HCT116 (cell line): ENCODE results near the gene PEAK3. TPM values are rescaled to one million over a fixed set of nuclear protein-coding genes. Genes with fewer than 3 reads are reported as not detected.

ENCODE experiments used
- ATAC-seq: fragments of 200-7000 bp; cut with Tn5 transposase; 2 replicates; pipeline ENCODE4 v1.9.1; 2020; ENCODE audit warnings: mild to moderate bottlenecking, moderate library complexity
- BruUV-seq: library from RNA; stranded (reverse); fragments of 400-500 nt; replicated peaks from 2 replicates; lab custom pipeline; 2021; lab: Mats Ljungman, UMichigan
- CTCF ChIA-PET: fragments of 300-600 bp; sonication (Branson Sonifier 250); formaldehyde crosslinking; loops from one replicate; lab custom pipeline; 2021; ENCODE audit warnings: antibody characterized with exemption; lab: Charles Lee
- POLR2A ChIA-PET: fragments of 300-600, 350-600 bp; sonication (Branson Sonifier 250); formaldehyde crosslinking; loops from one replicate; lab custom pipeline; 2021; ENCODE audit warnings: antibody characterized with exemption; lab: Charles Lee
- RAD21 ChIA-PET, 2 experiments: fragments of 300-600 bp; sonication (Branson Sonifier 250); formaldehyde crosslinking; loops; one replicate each; lab custom pipeline; 2023; ENCODE audit warnings: low total read pairs in 2 of 2; ENCODE audit not compliant: uncharacterized antibody in 2 of 2, unreplicated experiment in 2 of 2, low non-redundant PET in 1 of 2; lab: Charles Lee
- DNase-seq: peaks from one replicate; pipeline ENCODE4 v3.0.0-alpha.2; 2010; ENCODE audit warnings: low read depth, low spot score
- H2AFZ ChIP-seq: fragments of 200-600 bp; shearing (Covaris generic), sonication (generic); 2 replicates; pipeline ENCODE4 v1.6.1; 2017; ENCODE audit warnings: low read depth, mixed run types, mixed read lengths, antibody characterized with exemption, low read length; ENCODE audit not compliant: poor library complexity, severe bottlenecking
- H3K27ac ChIP-seq: 2 replicates; pipeline ENCODE4 v1.5.1; 2012; ENCODE audit warnings: low read depth, low read length
- H3K27me3 ChIP-seq: fragments of 200-600 bp; sonication (generic); 2 replicates; pipeline ENCODE4 v1.6.1; 2016; ENCODE audit warnings: mixed run types, low read length, mixed read lengths; ENCODE audit not compliant: insufficient read depth
- H3K36me3 ChIP-seq, 2 experiments: fragments of 200-500 bp in 1 of 2; fragments of 200-600 bp in 1 of 2; sonication (Bioruptor generic) in 1 of 2; sonication (generic) in 1 of 2; 2 replicates each; pipeline versions ENCODE4 v1.5.1 to v1.6.1; 2014 to 2016; ENCODE audit warnings: low read length in 2 of 2, inconsistent platforms in 1 of 2, mixed read lengths in 1 of 2, mixed run types in 1 of 2; ENCODE audit not compliant: insufficient read depth in 2 of 2, control insufficient read depth in 1 of 2
- H3K4me1 ChIP-seq, 2 experiments: fragments of 200-600 bp in 1 of 2; sonication (generic) in 1 of 2; 2 replicates each; pipeline versions ENCODE4 v1.5.1 to v1.6.1; 2012 to 2017; ENCODE audit warnings: low read length in 2 of 2, inconsistent platforms in 1 of 2, mild to moderate bottlenecking in 1 of 2, mixed read lengths in 1 of 2, mixed run types in 1 of 2, moderate library complexity in 1 of 2; ENCODE audit not compliant: insufficient read depth in 2 of 2, control insufficient read depth in 1 of 2
- H3K4me2 ChIP-seq: fragments of 200-600 bp; sonication (generic); 2 replicates; pipeline ENCODE4 v1.6.1; 2017; ENCODE audit warnings: mixed run types, low read length, mixed read lengths
- H3K4me3 ChIP-seq, 2 experiments: fragments of 200-600 bp in 1 of 2; sonication (generic) in 1 of 2; replicated peaks in 1 of 2; 2 replicates each; pipeline ENCODE4 v1.5.1; 2011 to 2016; ENCODE audit warnings: low read length in 2 of 2, control low read depth in 1 of 2, low read depth in 1 of 2, mild to moderate bottlenecking in 1 of 2, mixed read lengths in 1 of 2, mixed run types in 1 of 2
- H3K79me2 ChIP-seq: fragments of 200-600 bp; sonication (generic); 2 replicates; pipeline ENCODE4 v1.6.1; 2017; ENCODE audit warnings: mild to moderate bottlenecking, mixed run types, low read length, moderate library complexity, mixed read lengths; ENCODE audit not compliant: insufficient read depth
- H3K9ac ChIP-seq: fragments of 200-600 bp; sonication (generic); 2 replicates; pipeline ENCODE4 v1.6.1; 2016; ENCODE audit warnings: low read length, mixed read lengths
- H3K9me2 ChIP-seq: fragments of 200-600 bp; sonication (generic), shearing (Covaris generic); 2 replicates; pipeline ENCODE4 v1.6.1; 2017; ENCODE audit warnings: mixed run types, mild to moderate bottlenecking, moderate library complexity; ENCODE audit not compliant: insufficient read depth
- H3K9me3 ChIP-seq, 2 experiments: fragments of 200-500 bp in 1 of 2; fragments of 200-600 bp in 1 of 2; sonication (Bioruptor generic) in 1 of 2; sonication (generic) in 1 of 2; 2 replicates each; pipeline ENCODE4 v1.6.1; 2014 to 2017; ENCODE audit warnings: low read length in 2 of 2, mixed read lengths in 2 of 2, inconsistent platforms in 1 of 2, low read depth in 1 of 2, mild to moderate bottlenecking in 1 of 2, mixed run types in 1 of 2, moderate library complexity in 1 of 2; ENCODE audit not compliant: control insufficient read depth in 1 of 2, insufficient read depth in 1 of 2
- H4K20me1 ChIP-seq: fragments of 200-600 bp; sonication (generic), shearing (Covaris generic); 2 replicates; pipeline ENCODE4 v1.6.1; 2017; ENCODE audit warnings: mixed run types, mild to moderate bottlenecking, moderate library complexity; ENCODE audit not compliant: insufficient read depth
- CBX3 ChIP-seq: IDR thresholded peaks from 2 replicates; pipeline ENCODE4 v1.6.1; 2012; ENCODE audit warnings: low read depth
- CEBPB ChIP-seq: IDR thresholded peaks from 2 replicates; pipeline ENCODE4 v1.6.1; 2012; ENCODE audit warnings: low read depth
- EGR1 ChIP-seq: IDR thresholded peaks from 2 replicates; pipeline ENCODE4 v1.6.1; 2012; ENCODE audit warnings: low read depth
- ELF1 ChIP-seq: IDR thresholded peaks from 2 replicates; pipeline ENCODE4 v1.6.1; 2012; ENCODE audit warnings: low read depth, borderline replicate concordance
- EZH2 ChIP-seq: fragments of 200-600 bp; sonication (generic); IDR thresholded peaks from 2 replicates; pipeline ENCODE4 v1.6.1; 2017; ENCODE audit warnings: antibody characterized with exemption, mixed run types
- EZH2phosphoT487 ChIP-seq: fragments of 200-600 bp; IDR thresholded peaks from 2 replicates; pipeline ENCODE4 v1.6.1; 2018; ENCODE audit warnings: antibody characterized with exemption, borderline replicate concordance
- JUND ChIP-seq: IDR thresholded peaks from 2 replicates; pipeline ENCODE4 v1.6.1; 2012
- POLR2A ChIP-seq: IDR thresholded peaks from 2 replicates; pipeline ENCODE4 v1.7.0; 2011; ENCODE audit warnings: borderline replicate concordance; ENCODE audit not compliant: insufficient read depth, insufficient read length; ENCODE audit errors: extremely low read depth
- POLR2AphosphoS5 ChIP-seq: IDR thresholded peaks from 2 replicates; pipeline ENCODE4 v1.6.1; 2011; ENCODE audit warnings: mild to moderate bottlenecking, low read depth, low read length, moderate library complexity
- SIN3A ChIP-seq: IDR thresholded peaks from 2 replicates; pipeline ENCODE4 v1.6.1; 2012; ENCODE audit warnings: low read depth
- SP1 ChIP-seq: IDR thresholded peaks from 2 replicates; pipeline ENCODE4 v1.6.1; 2012; ENCODE audit warnings: low read depth
- SRF ChIP-seq: IDR thresholded peaks from 2 replicates; pipeline ENCODE4 v1.6.1; 2012; ENCODE audit warnings: low read depth
- TCF7L2 ChIP-seq: IDR thresholded peaks from 2 replicates; pipeline ENCODE4 v1.7.0; 2011; ENCODE audit warnings: borderline replicate concordance, inconsistent platforms; ENCODE audit not compliant: insufficient read depth, insufficient read length; ENCODE audit errors: extremely low read depth
- ZNF274 ChIP-seq: fragments of 200-500 bp; sonication (Bioruptor generic); IDR thresholded peaks from 2 replicates; pipeline ENCODE4 v1.6.1; 2014; ENCODE audit warnings: mild to moderate bottlenecking, low read depth, low read length, inconsistent platforms
- intact Hi-C: fragments of 100-400 bp; cut with micrococcal nuclease; formaldehyde crosslinking; loops from 2 replicates; pipeline ENCODE4 v1.10.0; 2022
- total RNA-seq: library from RNA; stranded (reverse); gene quantifications from one replicate; pipeline ENCODE4 v1.2.1, GENCODE V29; 2021; ENCODE audit not compliant: unreplicated experiment
- TF ChIP-seq, protein P1 (sequence below): IDR thresholded peaks from 2 replicates; pipeline ENCODE4 v1.6.1; 2012; ENCODE audit warnings: low read depth
- TF ChIP-seq, protein P2 (sequence below): IDR thresholded peaks from 2 replicates; pipeline ENCODE4 v1.6.1; 2011; ENCODE audit warnings: mild to moderate bottlenecking, low read length, moderate library complexity; ENCODE audit not compliant: insufficient replicate concordance; ENCODE audit errors: extremely low read depth
- TF ChIP-seq, protein P3 (sequence below), 3 experiments: fragments of 200-600 bp in 1 of 3; sonication (generic) in 1 of 3; IDR thresholded peaks in 2 of 3; conservative IDR thresholded peaks in 1 of 3; 2 replicates each; pipeline ENCODE4 v1.5.1; 2012 to 2017; ENCODE audit warnings: low read depth in 2 of 3, low read length in 2 of 3, antibody characterized with exemption in 1 of 3, borderline replicate concordance in 1 of 3, control low read depth in 1 of 3, mild to moderate bottlenecking in 1 of 3, mixed read lengths in 1 of 3, mixed run types in 1 of 3, moderate library complexity in 1 of 3; ENCODE audit not compliant: insufficient read depth in 1 of 3
- TF ChIP-seq, protein P4 (sequence below): IDR thresholded peaks from 2 replicates; pipeline ENCODE4 v1.6.1; 2012
- TF ChIP-seq, protein P5 (sequence below): IDR thresholded peaks from 2 replicates; pipeline ENCODE4 v1.6.1; 2012

PEAK3 gene
- total RNA-seq, 1 experiment from 2014 or later: not detected

DNA sequence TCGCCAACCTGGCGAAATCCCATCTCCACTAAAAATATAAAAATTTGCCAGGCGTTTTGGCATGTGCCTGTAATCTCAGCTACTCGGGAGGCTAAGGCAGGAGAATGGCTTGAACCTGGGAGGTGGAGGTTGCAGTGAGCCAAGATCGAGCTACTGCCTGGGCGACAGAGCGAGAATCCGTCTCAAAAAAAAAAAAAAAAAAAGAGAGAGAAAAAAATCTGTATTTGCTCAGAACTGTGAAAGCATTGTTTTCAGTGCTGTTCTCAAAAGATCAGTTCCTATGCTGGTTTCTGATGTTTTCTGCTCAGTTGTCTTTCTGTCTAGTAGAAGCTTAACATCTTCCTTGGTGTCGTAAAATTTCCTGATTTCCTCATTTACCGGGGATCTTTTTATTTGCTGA lies 42.8 kb downstream of the PEAK3 start:
- Histone ChIP-seq H4K20me1 (peaks cover 39% of the 10 kb centered on the region; the same call in 1 of the 2 replicates), H3K9ac (peak overlapping the region; percentile 99), H3K4me3 (no peak overlapping the region)

More for the DNA sequence above, 42.8 kb downstream of the PEAK3 start:
- CTCF ChIA-PET: interaction anchor here (1.9 kb wide), 1 partner anchor 22 kb away, joined by 7 read pairs; no protein-coding TSS in a partner anchor
- H2AFZ ChIP-seq: no peak overlapping the region
- RAD21 ChIA-PET: interaction anchor here in 1 of 2 experiments (0.7 kb wide), 1 partner anchor 34 kb away, joined by 4 read pairs; no protein-coding TSS in a partner anchor
- intact Hi-C loops: loop anchor here (5.0 kb wide), 1 partner anchor 77 kb away; the partner anchor contains the start of gene DOT1L
- H3K4me1 ChIP-seq: peaks cover 17 to 46% of the 10 kb centered on the region in 2 experiments; a peak in 3 of 4 replicates
- DNase-seq: no peak
- no peaks in the 10 kb centered on the region for H3K27me3 ChIP-seq
- H3K4me2 ChIP-seq: peak overlapping the region; percentile 80; the same call in 1 of the 2 replicates
- no TSS peak for BruUV-seq
- H3K27ac ChIP-seq: 0 out of 2 replicates have a peak overlapping the region, but pooled peaks have one; percentile 10
- POLR2A ChIA-PET: interaction anchor here (0.8 kb wide), 1 partner anchor 31 kb away, joined by 3 read pairs; no protein-coding TSS in a partner anchor
- no peak for ATAC-seq
- H3K36me3 ChIP-seq: peaks cover 19 to 61% of the 10 kb centered on the region in 2 experiments
- peaks cover 95% of the 10 kb centered on the region for H3K79me2 ChIP-seq
- no peaks in the 10 kb centered on the region for H3K9me2 ChIP-seq
- H3K9me3 ChIP-seq: no peaks in the 10 kb centered on the region
- TF ChIP-seq EZH2phosphoT487 (no peak), EGR1 (no peak), TCF7L2 (no peak), CEBPB (no peak), POLR2AphosphoS5 (no peak), SIN3A (no peak), ELF1 (no peak), ZNF274 (no peak), EZH2 (no peak), POLR2A (no peak), CBX3 (no peak), SP1 (no peak), SRF (no peak), JUND (no peak)
- TF ChIP-seq, protein P1, sequence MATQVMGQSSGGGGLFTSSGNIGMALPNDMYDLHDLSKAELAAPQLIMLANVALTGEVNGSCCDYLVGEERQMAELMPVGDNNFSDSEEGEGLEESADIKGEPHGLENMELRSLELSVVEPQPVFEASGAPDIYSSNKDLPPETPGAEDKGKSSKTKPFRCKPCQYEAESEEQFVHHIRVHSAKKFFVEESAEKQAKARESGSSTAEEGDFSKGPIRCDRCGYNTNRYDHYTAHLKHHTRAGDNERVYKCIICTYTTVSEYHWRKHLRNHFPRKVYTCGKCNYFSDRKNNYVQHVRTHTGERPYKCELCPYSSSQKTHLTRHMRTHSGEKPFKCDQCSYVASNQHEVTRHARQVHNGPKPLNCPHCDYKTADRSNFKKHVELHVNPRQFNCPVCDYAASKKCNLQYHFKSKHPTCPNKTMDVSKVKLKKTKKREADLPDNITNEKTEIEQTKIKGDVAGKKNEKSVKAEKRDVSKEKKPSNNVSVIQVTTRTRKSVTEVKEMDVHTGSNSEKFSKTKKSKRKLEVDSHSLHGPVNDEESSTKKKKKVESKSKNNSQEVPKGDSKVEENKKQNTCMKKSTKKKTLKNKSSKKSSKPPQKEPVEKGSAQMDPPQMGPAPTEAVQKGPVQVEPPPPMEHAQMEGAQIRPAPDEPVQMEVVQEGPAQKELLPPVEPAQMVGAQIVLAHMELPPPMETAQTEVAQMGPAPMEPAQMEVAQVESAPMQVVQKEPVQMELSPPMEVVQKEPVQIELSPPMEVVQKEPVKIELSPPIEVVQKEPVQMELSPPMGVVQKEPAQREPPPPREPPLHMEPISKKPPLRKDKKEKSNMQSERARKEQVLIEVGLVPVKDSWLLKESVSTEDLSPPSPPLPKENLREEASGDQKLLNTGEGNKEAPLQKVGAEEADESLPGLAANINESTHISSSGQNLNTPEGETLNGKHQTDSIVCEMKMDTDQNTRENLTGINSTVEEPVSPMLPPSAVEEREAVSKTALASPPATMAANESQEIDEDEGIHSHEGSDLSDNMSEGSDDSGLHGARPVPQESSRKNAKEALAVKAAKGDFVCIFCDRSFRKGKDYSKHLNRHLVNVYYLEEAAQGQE: no peak
- TF ChIP-seq, protein P2, sequence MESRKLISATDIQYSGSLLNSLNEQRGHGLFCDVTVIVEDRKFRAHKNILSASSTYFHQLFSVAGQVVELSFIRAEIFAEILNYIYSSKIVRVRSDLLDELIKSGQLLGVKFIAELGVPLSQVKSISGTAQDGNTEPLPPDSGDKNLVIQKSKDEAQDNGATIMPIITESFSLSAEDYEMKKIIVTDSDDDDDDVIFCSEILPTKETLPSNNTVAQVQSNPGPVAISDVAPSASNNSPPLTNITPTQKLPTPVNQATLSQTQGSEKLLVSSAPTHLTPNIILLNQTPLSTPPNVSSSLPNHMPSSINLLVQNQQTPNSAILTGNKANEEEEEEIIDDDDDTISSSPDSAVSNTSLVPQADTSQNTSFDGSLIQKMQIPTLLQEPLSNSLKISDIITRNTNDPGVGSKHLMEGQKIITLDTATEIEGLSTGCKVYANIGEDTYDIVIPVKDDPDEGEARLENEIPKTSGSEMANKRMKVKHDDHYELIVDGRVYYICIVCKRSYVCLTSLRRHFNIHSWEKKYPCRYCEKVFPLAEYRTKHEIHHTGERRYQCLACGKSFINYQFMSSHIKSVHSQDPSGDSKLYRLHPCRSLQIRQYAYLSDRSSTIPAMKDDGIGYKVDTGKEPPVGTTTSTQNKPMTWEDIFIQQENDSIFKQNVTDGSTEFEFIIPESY: no peak
- TF ChIP-seq, protein P3, sequence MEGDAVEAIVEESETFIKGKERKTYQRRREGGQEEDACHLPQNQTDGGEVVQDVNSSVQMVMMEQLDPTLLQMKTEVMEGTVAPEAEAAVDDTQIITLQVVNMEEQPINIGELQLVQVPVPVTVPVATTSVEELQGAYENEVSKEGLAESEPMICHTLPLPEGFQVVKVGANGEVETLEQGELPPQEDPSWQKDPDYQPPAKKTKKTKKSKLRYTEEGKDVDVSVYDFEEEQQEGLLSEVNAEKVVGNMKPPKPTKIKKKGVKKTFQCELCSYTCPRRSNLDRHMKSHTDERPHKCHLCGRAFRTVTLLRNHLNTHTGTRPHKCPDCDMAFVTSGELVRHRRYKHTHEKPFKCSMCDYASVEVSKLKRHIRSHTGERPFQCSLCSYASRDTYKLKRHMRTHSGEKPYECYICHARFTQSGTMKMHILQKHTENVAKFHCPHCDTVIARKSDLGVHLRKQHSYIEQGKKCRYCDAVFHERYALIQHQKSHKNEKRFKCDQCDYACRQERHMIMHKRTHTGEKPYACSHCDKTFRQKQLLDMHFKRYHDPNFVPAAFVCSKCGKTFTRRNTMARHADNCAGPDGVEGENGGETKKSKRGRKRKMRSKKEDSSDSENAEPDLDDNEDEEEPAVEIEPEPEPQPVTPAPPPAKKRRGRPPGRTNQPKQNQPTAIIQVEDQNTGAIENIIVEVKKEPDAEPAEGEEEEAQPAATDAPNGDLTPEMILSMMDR (IDR thresholded peaks at IDR 0.05 in 2 of 3, conservative IDR thresholded peaks at IDR 0.05 in 1 of 3; ENCODE audit: borderline replicate concordance in 1 of 3, insufficient read depth in 1 of 3, low read depth in 2 of 3, low read length in 2 of 3): no peak
- TF ChIP-seq, protein P4, sequence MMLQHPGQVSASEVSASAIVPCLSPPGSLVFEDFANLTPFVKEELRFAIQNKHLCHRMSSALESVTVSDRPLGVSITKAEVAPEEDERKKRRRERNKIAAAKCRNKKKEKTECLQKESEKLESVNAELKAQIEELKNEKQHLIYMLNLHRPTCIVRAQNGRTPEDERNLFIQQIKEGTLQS: no peak
- TF ChIP-seq, protein P5, sequence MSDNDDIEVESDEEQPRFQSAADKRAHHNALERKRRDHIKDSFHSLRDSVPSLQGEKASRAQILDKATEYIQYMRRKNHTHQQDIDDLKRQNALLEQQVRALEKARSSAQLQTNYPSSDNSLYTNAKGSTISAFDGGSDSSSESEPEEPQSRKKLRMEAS: no peak
